ENCODE data around the gene SLC44A1.

DNA sequence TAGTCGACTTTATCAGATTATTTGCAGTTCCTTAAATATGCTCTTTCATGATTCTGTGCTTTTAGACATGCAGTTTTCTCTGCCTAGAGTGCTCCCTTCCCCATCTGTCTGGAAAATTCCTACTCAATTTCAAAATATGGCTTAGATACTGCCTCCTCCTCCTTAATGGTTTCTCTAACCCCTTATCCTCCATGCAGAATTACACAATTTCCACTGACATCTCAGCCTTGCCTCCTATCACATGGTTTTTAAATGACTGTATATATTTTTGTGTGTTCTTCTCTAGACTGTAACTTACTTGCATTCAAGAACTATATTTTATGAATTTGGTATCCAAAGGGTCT is 85.2 kb downstream of the SLC44A1 start:
- TF ChIP-seq, protein P1, sequence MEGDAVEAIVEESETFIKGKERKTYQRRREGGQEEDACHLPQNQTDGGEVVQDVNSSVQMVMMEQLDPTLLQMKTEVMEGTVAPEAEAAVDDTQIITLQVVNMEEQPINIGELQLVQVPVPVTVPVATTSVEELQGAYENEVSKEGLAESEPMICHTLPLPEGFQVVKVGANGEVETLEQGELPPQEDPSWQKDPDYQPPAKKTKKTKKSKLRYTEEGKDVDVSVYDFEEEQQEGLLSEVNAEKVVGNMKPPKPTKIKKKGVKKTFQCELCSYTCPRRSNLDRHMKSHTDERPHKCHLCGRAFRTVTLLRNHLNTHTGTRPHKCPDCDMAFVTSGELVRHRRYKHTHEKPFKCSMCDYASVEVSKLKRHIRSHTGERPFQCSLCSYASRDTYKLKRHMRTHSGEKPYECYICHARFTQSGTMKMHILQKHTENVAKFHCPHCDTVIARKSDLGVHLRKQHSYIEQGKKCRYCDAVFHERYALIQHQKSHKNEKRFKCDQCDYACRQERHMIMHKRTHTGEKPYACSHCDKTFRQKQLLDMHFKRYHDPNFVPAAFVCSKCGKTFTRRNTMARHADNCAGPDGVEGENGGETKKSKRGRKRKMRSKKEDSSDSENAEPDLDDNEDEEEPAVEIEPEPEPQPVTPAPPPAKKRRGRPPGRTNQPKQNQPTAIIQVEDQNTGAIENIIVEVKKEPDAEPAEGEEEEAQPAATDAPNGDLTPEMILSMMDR (IDR thresholded peaks at IDR 0.05) = no peak
- TF ChIP-seq POLR2A (IDR thresholded peaks at IDR 0.05) = no peak
